Endometrial microvascular endothelial cells (primary cell): ENCODE measurements around the gene ZNF593. TPM values are rescaled to one million over a fixed set of nuclear protein-coding genes. Genes with fewer than 3 reads are reported as not detected.

Experiments
- in situ Hi-C: cut with HindIII; loops from 2 replicates; pipeline ENCODE4 v1.10.0; 2017; ENCODE audit warnings: low sequenced_read_pairs, low pct_unique_long_range_greater_than_20kb; ENCODE audit errors: inconsistent ontology term
- total RNA-seq: library from RNA; depleted of rRNA; stranded (reverse); fragments of >200 nt; gene quantifications from one replicate; pipeline ENCODE4 v1.2.3, GENCODE V29; 2015; ENCODE audit errors: inconsistent ontology term

ZNF593 gene
- total RNA-seq, 1 donor from 2014 or later, result 49.0 TPM

- in situ Hi-C loops, result no loop called here
These were observed 24.4 kb upstream of the ZNF593 start for GRCh38 chr1:26145041-26145959.

GRCh38 chr1:26145960-26146294 lies 23.8 kb upstream of the ZNF593 start:
- in situ Hi-C loops, result no loop called here

GRCh38 chr1:26148887-26149286 lies 20.8 kb upstream of the ZNF593 start:
- in situ Hi-C loops, result no loop called here

- in situ Hi-C loops, result no loop called here
These were observed 15.7 kb upstream of the ZNF593 start for GRCh38 chr1:26153966-26154532.

GRCh38 chr1:26154750-26155149 lies 15.0 kb upstream of the ZNF593 start:
- in situ Hi-C loops, result no loop called here

- in situ Hi-C loops, result no loop called here
These were observed 14.1 kb upstream of the ZNF593 start for GRCh38 chr1:26155370-26156284.

- in situ Hi-C loops, result no loop called here
These were observed 13.2 kb upstream of the ZNF593 start for GRCh38 chr1:26156285-26157038.

- in situ Hi-C loops, result no loop called here
These were observed 11.3 kb upstream of the ZNF593 start for GRCh38 chr1:26158271-26158907.

GRCh38 chr1:26158908-26159742 lies 10.6 kb upstream of the ZNF593 start, which contains the start of gene FAM110D:
Gene FAM110D, plus strand, starts transcription at chr1:26159079. Its CDS starts 2,213 bp downstream, at chr1:26161292.
- in situ Hi-C loops, result no loop called here

GRCh38 chr1:26159743-26160039 lies 10.0 kb upstream of the ZNF593 start:
- in situ Hi-C loops, result no loop called here

- in situ Hi-C loops, result no loop called here
These were observed 8.9 kb upstream of the ZNF593 start for GRCh38 chr1:26160527-26161414.

GRCh38 chr1:26161415-26162219 lies 8.1 kb upstream of the ZNF593 start:
- in situ Hi-C loops, result no loop called here

- in situ Hi-C loops, result no loop called here
These were observed 7.4 kb upstream of the ZNF593 start for GRCh38 chr1:26162220-26162709.

- in situ Hi-C loops, result no loop called here
These were observed 6.0 kb upstream of the ZNF593 start for GRCh38 chr1:26163684-26164035.

- in situ Hi-C loops, result no loop called here
These were observed 5.5 kb upstream of the ZNF593 start for GRCh38 chr1:26164036-26164860.
